GM12878 (cell line): ENCODE data around the gene SPATA18. TPM values are rescaled to one million over a fixed set of nuclear protein-coding genes. Genes with fewer than 3 reads are reported as not detected.
A peak's percentile ranks its signal among the peaks of the same experiment; 100 is the strongest.

ENCODE experiments used
- ATAC-seq: fragments of 200-7000 bp; cut with Tn5 transposase; 3 replicates; pipeline ENCODE4 v1.9.1; 2020; ENCODE audit warnings: mild to moderate bottlenecking, moderate library complexity
- BruUV-seq: library from RNA; stranded (reverse); fragments of 400-500 nt; replicated peaks from 2 replicates; lab custom pipeline; 2021; lab: Mats Ljungman, UMichigan
- CTCF ChIA-PET: fragments of 300-600 bp; sonication (Branson Sonifier 250); formaldehyde crosslinking; extraction: SDS; loops from one replicate; lab custom pipeline; 2021; ENCODE audit warnings: inconsistent platforms; lab: Yijun Ruan, JAX
- POLR2A ChIA-PET: fragments of 350-600 bp; formaldehyde crosslinking; extraction: SDS; loops from one replicate; lab custom pipeline; 2021; ENCODE audit warnings: inconsistent platforms; lab: Charles Lee
- RAD21 ChIA-PET: fragments of 300-600 bp; sonication (Branson Sonifier 250); formaldehyde crosslinking; loops from one replicate; lab custom pipeline; 2023; ENCODE audit warnings: antibody characterized with exemption; ENCODE audit not compliant: unreplicated experiment; lab: Charles Lee
- SMC1A ChIA-PET: fragments of 300-600 bp; sonication (Branson Sonifier 250); formaldehyde crosslinking; loops from one replicate; lab custom pipeline; 2023; ENCODE audit not compliant: unreplicated experiment, uncharacterized antibody; lab: Charles Lee
- DNase-seq: peaks from one replicate; pipeline ENCODE4 v3.0.0-alpha.2; 2011; ENCODE audit warnings: low read depth, low spot score
- FAIRE-seq: peaks from 3 replicates; lab custom pipeline; 2011; peaks lifted over from hg19 to GRCh38; lab: Jason Lieb, UNC
- H2AFZ ChIP-seq: 2 replicates; pipeline ENCODE4 v1.6.0; 2011; ENCODE audit warnings: low read depth, low read length, control low read depth; ENCODE audit not compliant: control insufficient read depth
- H3K27ac ChIP-seq: 2 replicates; pipeline ENCODE4 v1.5.1; 2011; ENCODE audit warnings: control low read depth; ENCODE audit not compliant: control insufficient read depth, insufficient read depth
- H3K27me3 ChIP-seq, 2 experiments: replicated peaks in 1 of 2; 2 replicates each; pipeline versions ENCODE4 v1.6.0 to v1.6.1; 2011; ENCODE audit warnings: low read length in 1 of 2; ENCODE audit not compliant: control insufficient read depth in 2 of 2, insufficient read depth in 2 of 2
- H3K36me3 ChIP-seq, 2 experiments: 2 replicates each; pipeline ENCODE4 v1.5.1; 2011; ENCODE audit warnings: low read length in 1 of 2; ENCODE audit not compliant: control insufficient read depth in 2 of 2, insufficient read depth in 2 of 2
- H3K4me1 ChIP-seq: 2 replicates; pipeline ENCODE4 v1.6.1; 2011; ENCODE audit warnings: mild to moderate bottlenecking, low read length, moderate library complexity, mixed read lengths; ENCODE audit not compliant: control insufficient read depth, insufficient read depth
- H3K4me2 ChIP-seq: 2 replicates; pipeline ENCODE4 v1.6.0; 2011; ENCODE audit warnings: control low read depth; ENCODE audit not compliant: control insufficient read depth, insufficient read depth
- H3K4me3 ChIP-seq: fragments of 200-600 bp; sonication (generic); 2 replicates; pipeline ENCODE4 v1.5.1; 2016
- H3K79me2 ChIP-seq: 2 replicates; pipeline ENCODE4 v1.6.0; 2011; ENCODE audit warnings: low read length; ENCODE audit not compliant: control insufficient read depth, insufficient read depth
- H3K9ac ChIP-seq: 2 replicates; pipeline ENCODE4 v1.8.0; 2011; ENCODE audit warnings: low read length, control low read depth, mixed read lengths; ENCODE audit not compliant: control insufficient read depth, insufficient read depth
- H3K9me3 ChIP-seq: replicated peaks from 3 replicates; pipeline ENCODE4 v1.5.1; 2011; ENCODE audit warnings: mild to moderate bottlenecking, low read length; ENCODE audit not compliant: control insufficient read depth, insufficient read depth
- H4K20me1 ChIP-seq: 2 replicates; pipeline ENCODE4 v1.6.0; 2011; ENCODE audit not compliant: control insufficient read depth, insufficient read depth
- CHD1 ChIP-seq: IDR thresholded peaks from 2 replicates; pipeline ENCODE4 v1.6.1; 2012; ENCODE audit warnings: low read depth, low read length, improper control_type of control experiment
- MTA3 ChIP-seq: IDR thresholded peaks from 2 replicates; pipeline ENCODE4 v1.6.1; 2012; ENCODE audit warnings: low read length, inconsistent platforms, borderline replicate concordance
- RAD21 ChIP-seq: IDR thresholded peaks from 2 replicates; pipeline ENCODE4 v1.6.1; 2011; ENCODE audit warnings: mild to moderate bottlenecking, low read depth, low read length, moderate library complexity; ENCODE audit not compliant: insufficient read depth
- RUNX3 ChIP-seq: IDR thresholded peaks from 2 replicates; pipeline ENCODE4 v1.6.1; 2012; ENCODE audit warnings: low read length, inconsistent platforms
- USF1 ChIP-seq: IDR thresholded peaks from 2 replicates; pipeline ENCODE4 v1.6.1; 2011; ENCODE audit warnings: borderline replicate concordance, low read depth, mild to moderate bottlenecking, moderate library complexity, mixed read lengths, low read length; ENCODE audit not compliant: insufficient read depth; ENCODE audit errors: extremely low read length
- ZBTB33 ChIP-seq: fragments of 450-650 bp; IDR thresholded peaks from 2 replicates; pipeline ENCODE4 v1.6.1; 2017; ENCODE audit warnings: mild to moderate bottlenecking
- WGBS: methylation state at CpG from one replicate; pipeline ENCODE4 v1.1.6; 2016; ENCODE audit warnings: low lambda C conversion rate; ENCODE audit not compliant: insufficient replicate concordance, insufficient coverage; ENCODE audit errors: missing lambda C conversion rate; 5-methylcytosine and 5-hydroxymethylcytosine counted together
- in situ Hi-C: fragments of 300-500 bp; cut with MboI; formaldehyde crosslinking; loops from 9 replicates; pipeline ENCODE4 v1.14.3; 2018; ENCODE audit warnings: mixed read lengths
- intact Hi-C: fragments of 100-400 bp; cut with micrococcal nuclease; formaldehyde crosslinking; loops from one replicate; pipeline ENCODE4 v1.14.2; 2022; ENCODE audit not compliant: unreplicated experiment
- polyA plus RNA-seq, 11 experiments: library from polyadenylated mRNA; depleted of rRNA in 4 of 11; unstranded in 6 of 11; stranded (reverse) in 5 of 11; fragments of >200 nt; fragmentation: Nextera tagmentation in 4 of 11; fragmentation: Illumina TruSeq in 1 of 11; extraction: Ambion mirVana in 4 of 11; extraction: Trizol in 1 of 11; gene quantifications; 1 replicate in 1 of 11; 2 replicates in 10 of 11; pipeline versions ENCODE4 v1.2.1 to v1.2.3, GENCODE V29; 2011 to 2016; ENCODE audit warnings: inconsistent platforms in 2 of 11, missing spikeins in 2 of 11, low read depth in 1 of 11
- total RNA-seq, 4 experiments: library from RNA; depleted of rRNA in 3 of 4; stranded (reverse); fragments of >200 nt in 3 of 4; fragmentation: Illumina TruSeq in 1 of 4; extraction: Trizol in 1 of 4; gene quantifications; 2 replicates each; pipeline versions ENCODE4 v1.2.1 to v1.2.3, GENCODE V29; 2013 to 2021

SPATA18 gene
- total and polyA plus RNA-seq, 10 of the 15 experiments (the other 5 are each of a cell fraction or from before 2014, with no cell fraction given) = 0.39 to 4.5 (median 1.9) TPM

GRCh38 chr4:52036886-52037530, 14.1 kb upstream of the SPATA18 start (continued):
- TF ChIP-seq ZBTB33 (no peak), RAD21 (no peak), USF1 (no peak), CHD1 (no peak)

- in situ Hi-C loops = no loop called here
- DNase-seq (no peak), FAIRE-seq (no peak), ATAC-seq (peak; percentile 65)
- SMC1A ChIA-PET = interaction anchor here (2.0 to 2.2 kb wide), 3 partner anchors 10 to 176 kb away, joined by 4 to 8 read pairs (median 7); partner anchors contain the start of gene SPATA18
- POLR2A ChIA-PET = interaction anchor here (0.6 kb wide), 1 partner anchor 1465 kb away, joined by 3 read pairs; no protein-coding TSS in a partner anchor
- H3K36me3 ChIP-seq = no peaks in the 10 kb centered on the region
- peaks cover 5% of the 10 kb centered on the region; the same call in 1 of the 2 replicates for H3K4me1 ChIP-seq
- peak overlapping the region; percentile 83 for H2AFZ ChIP-seq
- RAD21 ChIA-PET = interaction anchor here (0.5 kb wide), 1 partner anchor 169 kb away, joined by 3 read pairs; no protein-coding TSS in a partner anchor
- peak overlapping the region; percentile 86 for H3K4me3 ChIP-seq
- no peaks in the 10 kb centered on the region for H3K79me2 ChIP-seq
- BruUV-seq = no TSS peak
- H3K27me3 ChIP-seq = no peaks in the 10 kb centered on the region; a peak in 1 of 4 replicates
- H4K20me1 ChIP-seq = no peaks in the 10 kb centered on the region
- H3K9me3 ChIP-seq = no peaks in the 10 kb centered on the region
- intact Hi-C loops = loop anchor here (10.0 kb wide), 1 partner anchor 607 kb away; no protein-coding TSS in a partner anchor
- 0 out of 2 replicates have a peak, but pooled peaks have one; percentile 27 for TF ChIP-seq RUNX3
- TF ChIP-seq MTA3 = no peak
- peak overlapping the region; percentile 71 for H3K9ac ChIP-seq
- CTCF ChIA-PET = interaction anchor here (2.2 kb wide), 1 partner anchor 12 kb away, joined by 10 read pairs; no protein-coding TSS in a partner anchor
- no peak overlapping the region for H3K27ac ChIP-seq
- WGBS = under 1% methylated on average over 18 of the region's 25 CpGs
- H3K4me2 ChIP-seq = peak overlapping the region; percentile 87
Measured at GRCh38 chr4:52037689-52038102, 13.4 kb upstream of the SPATA18 start.
